GM12864 (cell line): ENCODE results near the gene NRARP.

Experiments
- DNase-seq: peaks from one replicate; pipeline ENCODE4 v3.0.0-alpha.2; 2011; ENCODE audit warnings: low read depth
- H3K4me3 ChIP-seq: 2 replicates; pipeline ENCODE4 v1.5.1; 2011; ENCODE audit warnings: mild to moderate bottlenecking, low read depth, low read length, control low read depth
- CTCF ChIP-seq: IDR thresholded peaks from 2 replicates; pipeline ENCODE4 v1.5.1; 2011; ENCODE audit warnings: low read depth, mild to moderate bottlenecking, moderate library complexity, low read length, control low read depth, inconsistent platforms; ENCODE audit errors: missing control alignments

The NRARP gene

GRCh38 chr9:137255448-137256114 lies 46.5 kb downstream of the NRARP start:
- no peak for DNase-seq
- TF ChIP-seq CTCF = no peak
- peak overlapping the region; percentile 89 for H3K4me3 ChIP-seq

DNA sequence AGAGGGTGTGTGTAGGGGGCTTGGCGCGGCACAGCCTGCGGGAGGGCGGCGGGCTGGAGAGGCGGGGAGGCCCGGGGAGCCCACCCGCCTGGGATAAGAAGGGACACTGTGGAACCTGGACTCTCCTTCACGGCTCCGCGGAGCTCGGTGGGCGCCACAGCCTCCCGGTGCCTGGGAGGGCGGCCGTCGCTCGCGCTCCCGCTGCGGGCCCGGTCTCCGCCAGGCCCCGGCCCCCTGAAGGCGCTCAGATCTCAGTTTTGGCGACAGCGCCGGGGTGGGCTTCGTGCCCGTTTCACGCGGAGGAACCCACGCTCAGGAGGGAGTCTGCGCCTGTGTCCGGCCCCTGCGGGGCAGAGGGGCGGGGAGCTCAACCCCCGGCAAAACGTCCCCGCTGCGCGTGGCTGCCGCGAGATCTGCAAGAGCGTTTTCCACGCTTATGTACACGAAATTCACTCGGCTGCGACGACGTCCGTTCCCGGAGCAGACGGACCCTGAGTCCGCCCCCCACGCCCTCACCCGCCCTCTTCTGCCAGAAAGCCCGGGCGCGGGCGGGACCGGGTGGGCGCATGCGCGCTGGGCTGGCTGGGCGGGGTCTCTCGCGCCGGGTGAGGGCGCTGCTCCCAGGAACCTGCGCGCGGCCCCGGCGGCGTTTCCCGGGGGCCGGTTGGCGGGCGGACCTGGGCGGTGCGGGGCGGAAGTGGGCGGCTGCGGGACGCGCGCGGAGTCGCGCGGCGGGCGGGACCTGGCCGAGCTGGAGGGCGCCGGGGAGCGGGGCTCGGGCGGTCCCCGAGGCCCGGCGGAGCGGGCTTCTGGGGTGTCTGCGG lies 47.2 kb downstream of the NRARP start, which contains the start of gene NELFB:
TSS of gene NELFB (plus strand) at position 704 of the 824 bp plus-strand sequence.
- no peak for TF ChIP-seq CTCF
- peak; percentile 40 for DNase-seq
- peak within 1 kb of the TSS; percentile 89 for H3K4me3 ChIP-seq

- TF ChIP-seq CTCF = no peak
- no peak for DNase-seq
- H3K4me3 ChIP-seq = peak overlapping the region; percentile 89
These were observed 48.1 kb downstream of the NRARP start for GRCh38 chr9:137253717-137254623.

- H3K4me3 ChIP-seq = no peak overlapping the region
- no peak for DNase-seq
- TF ChIP-seq CTCF = no peak
These were observed 49.2 kb downstream of the NRARP start for GRCh38 chr9:137252555-137253506.

DNA sequence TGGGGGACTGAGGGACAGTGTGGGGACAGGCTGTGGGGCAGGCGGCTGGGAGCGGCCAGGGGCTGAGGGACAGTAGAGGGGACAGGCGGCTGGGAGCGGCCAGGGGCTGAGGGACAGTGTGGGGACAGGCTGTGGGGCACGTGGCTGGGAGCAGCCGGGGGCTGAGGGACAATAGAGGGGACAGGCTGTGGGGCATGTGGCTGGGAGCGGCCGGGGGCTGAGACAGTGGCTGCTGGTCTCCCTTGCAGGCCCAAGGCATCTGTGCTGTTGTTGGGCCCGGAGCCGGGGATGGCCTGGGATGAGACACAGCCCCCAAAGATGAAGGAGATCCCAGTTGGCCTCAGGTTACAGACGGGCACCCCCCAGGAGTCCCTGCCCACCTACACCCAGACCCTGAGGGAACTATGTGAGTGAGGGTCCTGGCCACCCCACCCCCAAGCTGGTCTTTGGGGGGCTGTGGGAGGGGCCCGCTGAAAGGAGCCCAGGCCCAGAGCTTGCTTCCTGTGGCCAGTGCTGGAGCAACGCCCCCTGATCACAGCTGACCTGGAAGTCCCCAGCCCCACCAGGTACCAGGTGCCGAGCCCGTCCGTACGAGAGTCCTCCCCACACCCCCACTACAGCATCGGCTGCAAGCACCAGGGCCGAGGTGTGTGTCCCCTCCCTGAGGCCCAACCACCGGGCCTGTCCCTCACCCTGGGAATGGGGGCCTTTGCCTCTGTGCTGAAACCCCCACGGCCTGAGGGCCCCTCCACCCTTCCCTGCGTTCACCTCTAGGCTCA lies 50.4 kb downstream of the NRARP start:
- TF ChIP-seq CTCF = no peak
- no peak for DNase-seq

GRCh38 chr9:137251194-137251461 lies 50.9 kb downstream of the NRARP start, which contains the start of gene STPG3:
Gene STPG3 (plus strand): TSS chr9:137251286. CDS start chr9:137251287, 1 bp downstream.
- no peak for TF ChIP-seq CTCF
- no peak for DNase-seq
- H3K4me3 ChIP-seq = no peak within 1 kb of the TSS

More for the DNA sequence above, 50.4 kb downstream of the NRARP start:
- no peak overlapping the region for H3K4me3 ChIP-seq
